HG03103 (cell line): ENCODE results near the gene TMEM198.

Source experiments
- ATAC-seq: cut with Tn5 transposase; IDR thresholded peaks from one replicate; pipeline ENCODE4 v1.9.1; 2021; ENCODE audit warnings: low read depth; ENCODE audit not compliant: unreplicated experiment

TMEM198 gene

GRCh38 chr2:219560893-219561178 is 17.0 kb downstream of the TMEM198 start:
- no peak for ATAC-seq

GRCh38 chr2:219561179-219562048 is 17.6 kb downstream of the TMEM198 start:
- no peak for ATAC-seq

GRCh38 chr2:219562049-219563020 is 18.5 kb downstream of the TMEM198 start:
- no peak for ATAC-seq

- no peak for ATAC-seq
These were observed 19.6 kb downstream of the TMEM198 start for GRCh38 chr2:219563271-219563928.

DNA sequence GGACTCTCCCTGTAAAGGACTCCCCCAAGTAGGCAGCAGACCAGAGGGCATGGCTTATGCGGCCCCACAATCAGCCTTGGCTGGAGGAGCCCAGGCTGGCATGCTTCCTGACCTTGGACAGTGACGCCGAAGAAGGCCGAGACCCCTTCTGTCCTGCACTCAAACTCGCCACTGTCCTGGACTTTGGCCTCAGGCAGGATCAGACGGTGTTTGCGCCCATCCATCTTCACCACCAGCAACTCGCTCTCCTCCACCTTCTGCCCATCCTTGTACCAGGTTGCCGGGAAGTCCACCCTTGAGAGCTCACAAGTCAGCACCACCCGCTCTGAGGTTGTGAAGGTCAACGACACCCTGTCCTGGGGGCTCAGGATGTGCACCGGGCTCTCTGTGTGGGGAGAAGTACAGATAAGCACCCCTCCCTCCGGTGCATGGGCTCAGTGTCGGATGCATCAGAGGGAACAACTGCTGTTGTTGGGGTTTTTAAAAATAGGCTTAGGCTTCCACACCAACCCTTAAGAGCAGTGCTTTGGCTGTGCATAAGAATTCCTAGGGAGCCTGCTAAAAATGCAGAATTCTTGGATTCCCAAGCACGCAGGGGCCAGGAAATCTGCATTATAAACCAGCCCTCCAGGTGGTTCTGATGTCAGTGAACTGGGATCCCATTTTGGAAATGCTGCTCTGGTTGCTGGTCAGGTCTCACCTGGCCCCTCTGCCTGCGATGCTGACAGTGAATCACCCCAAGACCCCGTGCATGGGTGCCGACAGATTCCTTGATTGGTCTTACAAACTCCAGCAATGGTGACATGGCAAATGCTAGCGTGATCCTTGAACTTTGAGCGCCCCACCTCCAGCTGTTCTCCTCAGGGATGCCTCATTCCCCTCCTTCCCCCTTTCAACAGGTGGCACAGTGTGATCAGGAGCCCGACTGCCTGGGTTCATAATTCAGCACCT is 21.6 kb downstream of the TMEM198 start:
- ATAC-seq = no peak

DNA sequence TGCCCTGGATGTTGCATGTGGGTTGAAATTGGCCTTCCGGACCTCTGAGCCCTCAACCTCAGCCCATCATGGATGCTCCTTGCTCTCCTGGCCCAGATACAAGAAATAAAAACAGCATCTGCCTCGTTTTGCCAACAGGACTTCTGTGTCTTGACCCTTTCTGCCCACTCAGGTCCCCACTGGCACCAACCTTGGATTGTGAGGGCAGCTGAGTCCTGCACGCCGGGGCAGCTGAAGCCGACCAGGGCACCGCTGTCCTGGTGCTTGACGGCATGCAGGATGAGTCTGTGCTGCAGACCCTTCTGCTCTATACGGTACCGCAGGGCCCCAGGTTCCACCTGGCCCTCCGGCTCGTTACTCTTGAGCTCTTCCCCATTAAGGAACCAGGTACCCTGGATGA is 22.8 kb downstream of the TMEM198 start:
- no peak for ATAC-seq

GRCh38 chr2:219567131-219567530 is 23.3 kb downstream of the TMEM198 start:
- ATAC-seq = no peak

DNA sequence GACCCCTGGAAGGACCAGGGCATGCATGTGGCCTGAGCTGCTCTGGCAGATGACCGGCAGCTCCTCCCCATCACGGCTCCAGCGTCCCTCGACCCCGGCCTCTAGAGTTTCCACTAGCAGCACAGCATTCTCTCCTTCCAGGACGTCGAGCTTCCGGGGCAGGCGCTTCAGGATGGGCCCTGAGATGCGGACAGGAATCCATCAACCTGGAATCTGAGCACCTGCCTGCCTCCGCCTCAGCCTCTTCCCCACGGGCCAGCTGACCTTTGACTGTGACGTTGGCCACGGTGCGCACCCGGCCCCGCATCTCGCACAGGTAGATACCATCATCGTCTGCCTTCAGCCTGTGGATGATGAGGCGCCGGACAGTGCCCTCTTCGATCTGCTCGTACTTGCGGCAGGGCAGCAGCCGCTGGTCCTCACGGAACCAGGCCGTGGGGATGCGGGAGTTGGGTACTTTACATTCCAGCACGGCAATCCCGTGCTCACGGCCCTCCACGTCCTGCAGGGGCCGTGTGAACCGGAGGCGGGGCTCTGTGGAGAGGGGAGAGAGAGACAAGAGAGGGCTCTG is 24.0 kb downstream of the TMEM198 start:
- ATAC-seq = no peak

GRCh38 chr2:219569041-219569440 is 25.2 kb downstream of the TMEM198 start:
- no peak for ATAC-seq

DNA sequence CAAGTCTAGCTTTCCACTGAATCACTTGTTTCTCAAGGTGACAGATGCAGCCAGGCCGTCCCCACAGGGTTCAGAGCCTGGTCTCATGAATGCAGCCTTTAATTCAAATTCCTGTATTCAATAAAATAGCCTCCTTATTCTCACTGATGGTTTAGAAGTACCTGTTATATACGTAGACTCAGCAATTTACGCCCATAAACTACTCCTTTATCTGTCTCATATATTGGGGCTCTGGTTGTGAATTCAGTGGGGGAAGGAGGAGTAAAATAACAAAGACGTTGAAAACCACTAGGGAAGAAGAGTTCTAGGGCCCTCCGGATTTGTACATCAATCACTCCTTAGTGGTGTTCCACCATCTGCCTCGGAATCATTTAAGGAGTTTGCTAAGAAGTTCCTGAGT is 25.8 kb downstream of the TMEM198 start:
- ATAC-seq = no peak

DNA sequence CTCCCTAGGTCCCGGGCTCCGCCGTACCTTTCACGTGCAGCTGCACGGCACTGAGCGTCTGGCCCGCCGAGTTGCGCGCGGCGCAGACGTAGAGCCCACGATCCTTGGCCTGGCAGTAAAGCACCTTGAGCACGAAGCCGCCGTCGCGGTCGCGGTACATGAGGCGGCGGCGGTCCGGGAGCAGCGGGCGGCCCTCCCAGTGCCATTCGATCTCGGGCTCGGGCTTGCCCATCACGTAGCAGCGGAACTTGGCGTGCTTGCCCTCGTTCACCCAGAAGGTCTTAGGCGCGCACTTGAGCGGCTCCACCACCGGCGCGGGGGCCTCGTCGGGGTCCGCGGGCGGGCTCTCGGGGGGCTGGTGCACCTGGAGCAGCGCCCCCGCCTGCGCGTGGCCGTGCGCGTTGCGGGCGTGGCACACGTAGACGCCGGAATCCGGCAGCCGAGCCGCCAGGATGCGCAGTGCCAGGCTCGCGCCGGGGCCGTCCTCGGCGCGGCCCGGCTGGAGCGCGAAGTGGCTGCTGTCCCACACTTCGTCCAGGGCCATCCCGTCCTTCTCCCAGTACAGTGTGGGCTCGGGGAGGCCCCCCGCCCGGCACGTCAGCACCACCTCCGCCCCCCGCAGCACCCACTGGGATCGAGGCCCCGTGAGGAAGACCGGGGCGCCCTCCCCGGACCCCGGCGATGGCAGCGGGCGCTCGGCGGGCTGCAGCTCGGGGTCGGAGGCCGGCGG is 26.5 kb downstream of the TMEM198 start:
- ATAC-seq = no peak

DNA sequence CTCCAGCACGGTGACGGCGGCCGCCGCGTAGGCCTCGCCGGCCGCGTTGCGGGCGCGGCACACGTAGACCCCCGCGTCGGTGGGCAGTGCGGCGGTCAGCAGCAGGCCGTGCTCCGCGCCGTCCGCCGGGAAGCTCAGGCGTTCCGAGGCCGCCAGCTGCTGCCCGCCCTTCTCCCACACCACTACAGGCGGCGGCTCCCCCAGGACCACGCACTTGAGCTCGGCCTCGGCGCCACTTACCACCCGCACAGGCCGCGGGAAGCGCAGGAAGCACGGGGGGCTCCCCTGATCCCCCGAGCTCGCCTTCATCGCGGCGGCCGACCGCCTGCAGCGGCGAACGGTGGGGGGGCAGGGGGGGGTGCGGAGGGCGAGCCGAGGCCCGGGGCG is 27.1 kb downstream of the TMEM198 start:
- ATAC-seq = no peak

- ATAC-seq = no peak
These were observed 27.7 kb downstream of the TMEM198 start, which contains the start of gene OBSL1 for GRCh38 chr2:219571311-219572236. Gene OBSL1 (minus strand): TSS chr2:219571539. CDS start chr2:219571232, 307 bp downstream.

- no peak for ATAC-seq
These were observed 28.6 kb downstream of the TMEM198 start, which contains the start of gene INHA for GRCh38 chr2:219572237-219573001. Gene INHA (plus strand): TSS chr2:219572310. CDS start chr2:219572375, 65 bp downstream.

GRCh38 chr2:219573166-219573565 is 29.3 kb downstream of the TMEM198 start:
- no peak for ATAC-seq

GRCh38 chr2:219574484-219575311 is 30.9 kb downstream of the TMEM198 start:
- no peak for ATAC-seq
